UCSD-AML1 (cell line): ENCODE measurements around the gene CDV3.

Experiments
- DNase-seq: peaks from one replicate; lab custom pipeline; 2025; ENCODE audit not compliant: unreplicated experiment; lab: John Stamatoyannopoulos, UW

CDV3 gene

GRCh38 chr3:133606342-133606741, 32.9 kb downstream of the CDV3 start:
- no peak for DNase-seq

DNA sequence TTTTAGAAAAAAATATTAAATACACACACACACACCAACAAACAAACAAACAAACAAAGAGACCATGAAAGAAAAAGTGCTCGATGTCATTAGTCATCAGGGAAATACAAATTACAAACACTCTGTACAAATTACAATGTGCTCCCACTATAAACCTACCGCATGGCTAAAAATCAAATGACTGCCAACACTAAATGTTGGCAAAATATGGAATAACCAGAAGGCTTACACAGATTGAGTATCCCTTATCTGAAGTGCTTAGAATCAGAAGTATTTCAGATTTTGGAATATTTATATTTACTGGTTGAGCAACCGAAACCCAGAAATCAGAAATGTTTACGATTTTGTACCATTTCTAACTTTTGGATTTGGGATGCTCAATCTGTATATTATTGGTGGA, 33.4 kb downstream of the CDV3 start:
- no peak for DNase-seq

GRCh38 chr3:133607816-133608215, 34.3 kb downstream of the CDV3 start:
- no peak for DNase-seq

DNA sequence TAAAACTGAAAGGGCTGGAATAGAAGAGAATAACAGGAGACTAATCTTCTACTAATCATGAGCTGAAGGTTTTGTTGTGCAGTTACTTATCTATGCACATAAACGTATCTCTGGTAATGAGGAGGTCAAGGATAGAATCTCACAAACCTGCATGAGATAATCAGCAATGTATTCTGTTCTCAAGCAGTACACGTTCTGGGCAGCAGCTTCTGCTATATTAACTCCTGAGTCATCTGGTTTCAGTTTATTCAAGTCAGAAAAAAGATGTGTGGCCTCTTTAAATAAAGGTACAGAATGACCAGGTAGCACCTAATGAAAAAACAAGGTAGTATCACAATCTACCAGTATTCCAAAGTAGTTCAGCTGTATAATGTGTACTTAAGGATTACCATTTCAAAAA, 34.9 kb downstream of the CDV3 start:
- no peak for DNase-seq

- DNase-seq, result no peak
Measured at GRCh38 chr3:133610031-133610430, 36.5 kb downstream of the CDV3 start.

DNA sequence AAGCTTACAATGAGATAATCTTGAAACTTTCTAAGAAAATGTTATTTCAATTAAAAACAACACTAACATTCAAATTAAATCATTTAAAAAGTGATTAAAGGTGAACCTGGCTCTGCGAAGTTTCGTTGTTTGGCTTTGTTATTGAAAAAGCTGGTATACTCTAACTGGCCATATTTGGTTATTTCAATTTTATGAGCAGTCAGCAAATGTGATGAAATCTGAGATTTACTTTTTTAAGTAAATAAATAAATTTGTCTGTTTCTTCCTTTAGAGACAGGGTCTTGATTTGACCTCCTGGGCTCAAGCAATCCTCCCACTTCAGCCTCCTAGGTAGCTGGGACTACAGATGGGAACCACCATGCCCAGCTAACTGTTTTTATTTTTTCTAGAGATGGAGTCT, 38.0 kb downstream of the CDV3 start:
- no peak for DNase-seq

DNA sequence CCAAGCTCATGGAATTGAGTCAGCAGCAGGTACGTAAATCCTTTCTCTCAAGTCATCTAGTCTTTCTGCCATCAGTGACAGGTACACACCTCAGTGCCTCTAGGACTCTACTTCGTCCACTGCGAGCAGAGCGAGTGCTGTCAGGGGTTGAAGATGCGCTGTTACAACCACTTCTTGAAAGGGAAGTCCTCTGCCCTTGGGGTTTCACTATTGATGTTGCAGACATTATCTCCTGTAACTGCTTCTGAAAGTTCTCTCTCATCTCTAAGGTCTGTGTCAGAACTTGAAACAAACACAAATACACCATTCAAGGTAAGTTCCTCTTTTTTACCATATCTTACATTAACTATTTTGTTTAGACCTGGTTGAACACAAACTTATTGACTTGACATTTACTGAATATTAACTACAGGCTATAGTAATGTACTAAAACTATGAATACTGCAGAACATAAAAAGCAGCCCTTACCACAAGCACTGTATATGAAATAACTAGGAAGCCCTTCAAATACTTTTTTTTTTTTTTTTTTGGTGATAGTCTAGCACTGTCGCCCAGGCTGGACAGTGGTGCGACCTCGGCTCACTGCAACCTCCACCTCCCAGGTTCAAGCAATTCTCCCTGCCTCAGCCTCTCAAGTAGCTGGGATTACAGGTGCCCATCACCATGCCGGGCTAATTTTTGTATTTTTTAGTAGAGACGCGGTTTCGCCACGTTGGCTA, 46.7 kb downstream of the CDV3 start:
- DNase-seq, result no peak

DNA sequence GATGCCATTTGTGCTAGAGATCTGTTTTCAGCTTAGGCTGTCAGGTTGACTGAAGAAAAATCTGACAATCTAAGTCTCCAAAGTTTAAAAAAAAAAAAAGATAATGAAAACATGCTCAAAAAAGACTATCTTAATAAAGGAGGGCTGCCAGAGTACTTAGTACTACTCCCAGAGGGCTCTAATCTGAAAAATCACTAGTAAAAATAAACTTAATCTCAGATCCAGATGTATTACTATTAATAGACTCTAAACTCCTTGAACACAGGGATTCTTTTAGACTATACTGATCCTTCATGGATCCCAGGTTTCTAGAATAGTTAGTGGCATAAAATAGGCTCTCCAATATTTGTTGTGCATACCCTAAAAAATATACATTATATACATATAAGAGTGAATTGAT, 54.3 kb downstream of the CDV3 start:
- DNase-seq, result no peak

GRCh38 chr3:133629146-133629545, 55.7 kb downstream of the CDV3 start:
- no peak for DNase-seq

- no peak for DNase-seq
Measured at GRCh38 chr3:133633439-133633838, 60.0 kb downstream of the CDV3 start.
